ENCODE measurements around the gene TSACC. TPM values are rescaled to one million over a fixed set of nuclear protein-coding genes. Genes with fewer than 3 reads are reported as not detected.

TSACC gene
- polyA plus RNA-seq, 1 donor: 1.5 TPM

- no peak for DNase-seq (ENCODE audit: low read depth)
Measured at GRCh38 chr1:156393095-156393494, 54.8 kb downstream of the TSACC start.

- no peak for DNase-seq (ENCODE audit: low read depth)
Measured at GRCh38 chr1:156394082-156394481, 55.8 kb downstream of the TSACC start.

DNA sequence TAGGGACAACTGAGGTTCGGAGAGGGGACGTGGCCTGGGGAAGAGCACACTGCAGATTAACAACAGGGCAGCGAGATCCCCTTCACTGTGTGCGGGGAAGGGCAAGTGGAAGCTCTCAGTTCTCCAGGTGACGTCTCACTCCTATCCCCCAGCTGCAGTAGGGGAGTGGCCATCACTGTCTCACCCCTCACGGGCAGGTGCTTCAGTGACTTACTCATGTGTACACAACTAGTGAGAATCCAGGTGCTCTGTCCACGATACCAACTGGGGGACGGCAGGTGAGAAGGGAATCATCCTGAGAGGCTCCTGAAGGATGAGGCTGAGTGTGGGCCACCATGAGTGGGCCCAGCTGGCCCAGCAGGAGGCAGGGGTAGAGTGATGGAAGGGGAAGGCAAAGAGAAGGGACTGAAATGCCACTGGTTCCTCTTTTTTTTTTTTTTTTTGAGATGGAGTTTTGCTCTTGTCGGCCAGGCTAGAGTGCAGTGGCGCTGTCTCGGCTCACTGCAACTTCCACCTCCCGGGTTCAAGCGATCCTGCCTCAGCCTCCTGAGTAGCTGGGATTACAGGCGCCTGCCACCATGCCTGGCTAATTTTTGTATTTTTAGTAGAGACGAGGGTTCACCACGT lies 56.6 kb downstream of the TSACC start:
- no peak for DNase-seq (ENCODE audit: low read depth)

Other genes with a start within 250 kb of the TSACC start
- gene LMNA, start 223.8 kb upstream of the TSACC start, polyA plus RNA-seq (ENCODE audit: insufficient read length): 298 TPM
- 3.0 TPM for gene SEMA4A, start 184.9 kb upstream of the TSACC start, polyA plus RNA-seq (ENCODE audit: insufficient read length)
- 10.8 TPM for gene SLC25A44, start 144.4 kb upstream of the TSACC start, polyA plus RNA-seq (ENCODE audit: insufficient read length)
- gene PMF1, start 125.5 kb upstream of the TSACC start, polyA plus RNA-seq (ENCODE audit: insufficient read length): 49.2 TPM
- 3.1 TPM for gene BGLAP, start 96.3 kb upstream of the TSACC start, polyA plus RNA-seq (ENCODE audit: insufficient read length)
- gene PAQR6, start 90.5 kb upstream of the TSACC start, polyA plus RNA-seq (ENCODE audit: insufficient read length): 4.0 TPM
- 53.3 TPM for gene SMG5, start 55.7 kb upstream of the TSACC start, polyA plus RNA-seq (ENCODE audit: insufficient read length)
- 4.3 TPM for gene TMEM79, start 54.2 kb upstream of the TSACC start, polyA plus RNA-seq (ENCODE audit: insufficient read length)
- gene GLMP, start 42.8 kb upstream of the TSACC start, polyA plus RNA-seq (ENCODE audit: insufficient read length): 21.2 TPM
- gene VHLL, start 39.2 kb upstream of the TSACC start, polyA plus RNA-seq (ENCODE audit: insufficient read length): not detected
- gene CCT3, start 234 bp upstream of the TSACC start, polyA plus RNA-seq (ENCODE audit: insufficient read length): 266 TPM
- not detected for gene RHBG, start 30.7 kb downstream of the TSACC start, polyA plus RNA-seq (ENCODE audit: insufficient read length)
- 78.6 TPM for gene MEF2D, start 162.2 kb downstream of the TSACC start, polyA plus RNA-seq (ENCODE audit: insufficient read length)
- gene IQGAP3, start 234.0 kb downstream of the TSACC start, polyA plus RNA-seq (ENCODE audit: insufficient read length): 5.5 TPM
- gene TTC24, start 241.2 kb downstream of the TSACC start, polyA plus RNA-seq (ENCODE audit: insufficient read length): 0.32 TPM